Upper lobe of right lung (tissue), 1 donor: ENCODE data around the gene WDR81. TPM values are rescaled to one million over a fixed set of nuclear protein-coding genes. Genes with fewer than 3 reads are reported as not detected.
"Not testable (repeated sequence)": the region's sequence is repeated elsewhere in the genome, so short reads cannot be mapped to it uniquely, and the experiment has no call there.

Experiments used
- ATAC-seq: fragments of 200-7000 bp; cut with Tn5 transposase; one replicate; pipeline ENCODE4 v1.9.1; 2020; ENCODE audit warnings: mild to moderate bottlenecking, moderate library complexity
- DNase-seq: peaks from one replicate; pipeline ENCODE4 v3.0.0-alpha.2; 2020
- H3K27ac ChIP-seq: fragments of 200-600 bp; one replicate; pipeline ENCODE4 v1.8.0; 2022
- H3K27me3 ChIP-seq: fragments of 200-600 bp; one replicate; pipeline ENCODE4 v1.8.0; 2022; ENCODE audit warnings: mild to moderate bottlenecking
- H3K36me3 ChIP-seq: fragments of 200-600 bp; one replicate; pipeline ENCODE4 v1.8.0; 2022
- H3K4me1 ChIP-seq: fragments of 200-600 bp; one replicate; pipeline ENCODE4 v1.8.0; 2022
- H3K4me3 ChIP-seq: fragments of 200-600 bp; one replicate; pipeline ENCODE4 v1.8.0; 2022; ENCODE audit warnings: mild to moderate bottlenecking
- H3K9me3 ChIP-seq: fragments of 200-600 bp; one replicate; pipeline ENCODE4 v1.8.0; 2022
- CTCF ChIP-seq: fragments of 200-600 bp; IDR thresholded peaks from one replicate; pipeline ENCODE4 v1.8.0; 2022; ENCODE audit warnings: antibody characterized with exemption
- intact Hi-C: fragments of 100-400 bp; cut with DNase I; formaldehyde crosslinking; loops from one replicate; pipeline ENCODE4 v1.11.0; 2022
- total RNA-seq: library from RNA; stranded (reverse); fragmentation: NEBNext Ultra II Directional; extraction: Animal tissue kit (Norgen Biotek cat#: 25700); gene quantifications from one replicate; pipeline ENCODE4 v1.2.1, GENCODE V29; 2021
- donor health status: DM: no; HTN: yes; CAD: no; lungs with severe emphysema.

The WDR81 gene
- total RNA-seq, 1 donor from 2014 or later: 43.9 TPM

GRCh38 chr17:1705004-1705403 is 19.5 kb upstream of the WDR81 start:
- DNase-seq (no peak), ATAC-seq (no peak)
- TF ChIP-seq CTCF: no peak
- Histone ChIP-seq H3K27me3 (no peaks in the 10 kb centered on the region), H3K4me3 (no peak overlapping the region), H3K9me3 (no peaks in the 10 kb centered on the region), H3K27ac (no peak overlapping the region), H3K36me3 (peaks cover 14% of the 10 kb centered on the region), H3K4me1 (peaks cover 12% of the 10 kb centered on the region)
- intact Hi-C loops: no loop called here

- H3K4me3 ChIP-seq: no peak overlapping the region
- intact Hi-C loops: no loop called here
- no peak overlapping the region for H3K27ac ChIP-seq
- H3K4me1 ChIP-seq: peaks cover 25% of the 10 kb centered on the region
- ATAC-seq (no peak), DNase-seq (no peak)
- no peak for TF ChIP-seq CTCF
- peaks cover 25% of the 10 kb centered on the region for H3K36me3 ChIP-seq
- no peaks in the 10 kb centered on the region for H3K27me3 ChIP-seq
- H3K9me3 ChIP-seq: no peaks in the 10 kb centered on the region
These were observed 17.4 kb upstream of the WDR81 start for GRCh38 chr17:1707107-1707506.

GRCh38 chr17:1708791-1709346 is 15.6 kb upstream of the WDR81 start:
- DNase-seq, intact Hi-C loops, H3K9me3 ChIP-seq, ATAC-seq, H3K27ac ChIP-seq, H3K27me3 ChIP-seq: not testable (repeated sequence)
- peaks cover 40% of the 10 kb centered on the region for H3K4me1 ChIP-seq
- H3K4me3 ChIP-seq: peak overlapping the region; percentile 71
- peaks cover 43% of the 10 kb centered on the region for H3K36me3 ChIP-seq

- Histone ChIP-seq H3K36me3 (peaks cover 46% of the 10 kb centered on the region), H3K9me3 (no peaks in the 10 kb centered on the region), H3K4me3 (peak overlapping the region; percentile 71), H3K27ac (peak overlapping the region; percentile 79), H3K4me1 (peaks cover 46% of the 10 kb centered on the region), H3K27me3 (no peaks in the 10 kb centered on the region)
- no peak for DNase-seq
- TF ChIP-seq CTCF: no peak
- intact Hi-C loops: no loop called here
- ATAC-seq: peak; percentile 56
These were observed 15.0 kb upstream of the WDR81 start for GRCh38 chr17:1709403-1709951.

GRCh38 chr17:1709971-1710806 is 14.3 kb upstream of the WDR81 start, which contains the start of gene TLCD2:
TLCD2 (minus strand) TSS chr17:1710377; CDS start chr17:1710242, 135 bp downstream.
- intact Hi-C loops: loop anchor here (10.0 kb wide), 2 partner anchors 75 to 115 kb away; partner anchors contain the start of gene SMYD4

More at GRCh38 chr17:1709971-1710806, 14.3 kb upstream of the WDR81 start, which contains the start of gene TLCD2:
- DNase-seq (peak; percentile 91), ATAC-seq (peak; percentile 75)
- TF ChIP-seq CTCF: no peak
- Histone ChIP-seq H3K36me3 (peaks cover 46% of the 10 kb centered on the region), H3K4me1 (peaks cover 51% of the 10 kb centered on the region), H3K4me3 (peak within 1 kb of the TSS; percentile 71), H3K27ac (peak within 1 kb of the TSS; percentile 79), H3K9me3 (no peaks in the 10 kb centered on the region), H3K27me3 (no peaks in the 10 kb centered on the region)
